C4-2B (cell line): ENCODE data around the gene MRPS18A.

Experiments
- H3K27ac ChIP-seq: fragments of 450-650 bp; 2 replicates; pipeline ENCODE4 v1.5.1; 2017
- CTCF ChIP-seq: fragments of 450-650 bp; conservative IDR thresholded peaks from 2 replicates; pipeline ENCODE4 v1.5.1; 2017; ENCODE audit warnings: mild to moderate bottlenecking
- ZFX ChIP-seq: fragments of 450-650 bp; IDR thresholded peaks from 2 replicates; pipeline ENCODE4 v1.6.1; 2017

MRPS18A gene

GRCh38 chr6:43689421-43689820 lies 1.8 kb upstream of the MRPS18A start:
- TF ChIP-seq ZFX (no peak), CTCF (no peak)

GRCh38 chr6:43687079-43687436 lies 533 bp downstream of the MRPS18A start:
- H3K27ac ChIP-seq, result peak overlapping the region; percentile 89
- no peak for TF ChIP-seq ZFX
- TF ChIP-seq CTCF, result no peak

More at GRCh38 chr6:43689421-43689820, 1.8 kb upstream of the MRPS18A start:
- H3K27ac ChIP-seq, result no peak overlapping the region

- TF ChIP-seq ZFX (no peak), CTCF (no peak)
- peak overlapping the region; percentile 76 for H3K27ac ChIP-seq
These were observed 3.7 kb downstream of the MRPS18A start for GRCh38 chr6:43683708-43684455.

GRCh38 chr6:43682724-43683429 lies 4.7 kb downstream of the MRPS18A start:
- peak overlapping the region; percentile 76 for H3K27ac ChIP-seq
- TF ChIP-seq ZFX, result no peak
- TF ChIP-seq CTCF, result no peak

- TF ChIP-seq CTCF (no peak), ZFX (no peak)
- H3K27ac ChIP-seq, result no peak overlapping the region; the same call in 1 of the 2 replicates
These were observed 6.3 kb downstream of the MRPS18A start for GRCh38 chr6:43681303-43681702.

GRCh38 chr6:43680308-43681200 lies 7.0 kb downstream of the MRPS18A start:
- no peak for TF ChIP-seq CTCF
- TF ChIP-seq ZFX, result no peak
- no peak overlapping the region; the same call in 1 of the 2 replicates for H3K27ac ChIP-seq
